Activated naive CD8-positive, alpha-beta T cell treated with anti-CD3 and anti-CD28 coated beads, Interleukin-2, amount 10 ng/mL, durations not matched to agents 7 days and 5 days (primary cell): ENCODE data around the gene BCL2. TPM values are rescaled to one million over a fixed set of nuclear protein-coding genes. Genes with fewer than 3 reads are reported as not detected.
A peak's percentile ranks its signal among the peaks of the same experiment; 100 is the strongest.
"Not testable (repeated sequence)": the region's sequence is repeated elsewhere in the genome, so short reads cannot be mapped to it uniquely, and the experiment has no call there.

Source experiments
- ATAC-seq: fragments of 150-1000 bp; cut with Tn5 transposase; one replicate; pipeline ENCODE4 v1.10.0; 2021; ENCODE audit warnings: low read depth, moderate library complexity
- POLR2A ChIA-PET: fragments of 350-600 bp; sonication (Branson Sonifier 250); formaldehyde crosslinking; loops from one replicate; lab custom pipeline; 2021; ENCODE audit warnings: antibody characterized with exemption; lab: Charles Lee
- DNase-seq: peaks from one replicate; pipeline ENCODE4 v3.0.0; 2021
- H3K27ac Mint-ChIP-seq: one replicate; pipeline ENCODE4 v1.8.0; 2022; ENCODE audit warnings: mild to moderate bottlenecking, mixed read lengths
- H3K27me3 Mint-ChIP-seq: one replicate; pipeline ENCODE4 v1.8.0; 2022; ENCODE audit warnings: mild to moderate bottlenecking, moderate library complexity, mixed read lengths
- H3K36me3 Mint-ChIP-seq: one replicate; pipeline ENCODE4 v1.8.0; 2021; ENCODE audit warnings: mild to moderate bottlenecking, mixed read lengths
- H3K4me1 Mint-ChIP-seq: one replicate; pipeline ENCODE4 v1.8.0; 2021; ENCODE audit warnings: mixed read lengths
- H3K4me3 Mint-ChIP-seq: one replicate; pipeline ENCODE4 v1.8.0; 2022; ENCODE audit warnings: mild to moderate bottlenecking, moderate library complexity, mixed read lengths
- H3K9me3 Mint-ChIP-seq: one replicate; pipeline ENCODE4 v1.8.0; 2021; ENCODE audit warnings: mixed read lengths
- total RNA-seq, 2 experiments: library from RNA; stranded (reverse); gene quantifications; one replicate each; pipeline ENCODE4 v1.2.3, GENCODE V29; 2021

BCL2 gene
- total RNA-seq, 2 experiments from 2014 or later: 121 to 128 TPM

DNA sequence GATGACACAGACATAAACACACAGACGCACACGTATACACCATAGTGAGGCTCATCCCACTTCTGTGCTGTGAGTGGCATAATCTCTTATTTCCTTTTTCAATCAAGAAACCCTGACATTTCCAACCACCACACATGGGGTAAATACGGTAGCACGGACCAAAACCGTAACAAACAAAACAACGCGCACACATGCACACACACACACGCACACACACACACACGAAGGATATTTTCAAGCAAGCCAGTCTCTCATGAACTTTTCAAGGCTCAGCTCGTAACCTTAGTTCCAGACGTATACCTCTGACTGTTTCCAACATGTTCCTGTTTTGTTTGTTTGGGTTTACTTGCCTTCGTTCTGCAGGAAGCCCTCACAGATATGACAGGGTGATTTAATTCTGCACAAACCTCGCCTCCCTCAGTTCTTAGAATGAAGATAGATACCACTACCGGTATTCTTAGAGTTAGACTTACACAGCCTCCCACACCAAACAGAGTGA, 119.8 kb downstream of the BCL2 start:
- no peak overlapping the region for H3K27ac Mint-ChIP-seq
- H3K27me3 Mint-ChIP-seq: no peaks in the 10 kb centered on the region
- H3K4me3 Mint-ChIP-seq: no peak overlapping the region
- peak; percentile 87 for ATAC-seq
- no peak for DNase-seq
- peaks cover 30% of the 10 kb centered on the region for H3K36me3 Mint-ChIP-seq
- no peaks in the 10 kb centered on the region for H3K9me3 Mint-ChIP-seq
- POLR2A ChIA-PET: interaction anchor here (0.6 to 2.2 kb wide), 11 partner anchors 11 to 122 kb away, joined by 3 to 53 read pairs (median 4); partner anchors contain the start of gene BCL2
- peaks cover 34% of the 10 kb centered on the region for H3K4me1 Mint-ChIP-seq

- no peak overlapping the region for H3K27ac Mint-ChIP-seq
- DNase-seq (no peak), ATAC-seq (no peak)
- H3K36me3 Mint-ChIP-seq: peaks cover 23% of the 10 kb centered on the region
- no peak overlapping the region for H3K4me3 Mint-ChIP-seq
- H3K9me3 Mint-ChIP-seq: no peaks in the 10 kb centered on the region
- POLR2A ChIA-PET: interaction anchor here (0.6 to 2.2 kb wide), 9 partner anchors 11 to 123 kb away, joined by 3 to 53 read pairs (median 6); partner anchors contain the start of gene BCL2
- H3K4me1 Mint-ChIP-seq: peaks cover 27% of the 10 kb centered on the region
- H3K27me3 Mint-ChIP-seq: no peaks in the 10 kb centered on the region
Measured at GRCh38 chr18:63198868-63199742, 120.5 kb downstream of the BCL2 start.

- Mint-ChIP-seq H3K4me1 (peaks cover 23% of the 10 kb centered on the region), H3K36me3 (peaks cover 20% of the 10 kb centered on the region), H3K27ac (no peak overlapping the region), H3K9me3 (peaks cover 1% of the 10 kb centered on the region), H3K27me3 (no peaks in the 10 kb centered on the region), H3K4me3 (no peak overlapping the region)
- DNase-seq (no peak), ATAC-seq (no peak)
- POLR2A ChIA-PET: interaction anchor here (0.6 to 3.0 kb wide), 15 partner anchors 8 to 121 kb away, joined by 3 to 26 read pairs (median 9); partner anchors contain the start of gene BCL2
Measured at GRCh38 chr18:63198098-63198760, 121.3 kb downstream of the BCL2 start.

DNA sequence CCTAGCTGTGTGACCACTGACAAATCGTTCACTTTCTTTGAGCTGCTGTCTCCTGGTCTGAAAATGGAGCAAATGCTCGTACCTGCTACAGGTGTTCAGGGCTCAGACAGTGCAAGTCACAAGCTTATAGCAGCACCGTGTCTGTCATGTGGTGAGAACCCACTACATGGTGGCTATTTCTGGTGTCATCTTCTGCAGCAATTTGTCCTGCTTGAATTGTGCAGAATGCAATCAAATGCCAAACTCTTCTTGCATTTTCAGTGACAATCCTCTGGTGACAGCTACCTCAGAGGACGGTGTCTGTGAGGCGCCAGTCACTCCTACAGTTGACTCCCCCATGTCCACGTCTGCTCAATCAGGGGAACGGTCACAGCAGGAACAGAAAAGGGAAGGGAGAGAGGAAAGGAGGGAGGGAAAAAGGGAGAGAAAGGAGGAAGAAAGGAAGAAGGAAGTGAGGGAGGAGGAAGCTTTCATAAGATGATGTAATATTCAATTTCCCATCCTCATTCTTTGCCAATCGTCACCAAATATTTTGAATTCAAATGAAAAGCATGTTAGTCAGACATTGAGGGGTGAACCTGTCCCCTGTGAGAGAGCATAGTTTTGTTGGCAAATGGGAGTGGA, 122.2 kb downstream of the BCL2 start:
- peaks cover 21% of the 10 kb centered on the region for H3K36me3 Mint-ChIP-seq
- H3K27me3 Mint-ChIP-seq: no peaks in the 10 kb centered on the region
- DNase-seq (no peak), ATAC-seq (peak; percentile 21)
- H3K4me1 Mint-ChIP-seq: peaks cover 24% of the 10 kb centered on the region
- H3K9me3 Mint-ChIP-seq: peaks cover 2% of the 10 kb centered on the region
- H3K27ac Mint-ChIP-seq: no peak overlapping the region
- POLR2A ChIA-PET: interaction anchor here (0.8 to 3.0 kb wide), 18 partner anchors 9 to 123 kb away, joined by 3 to 26 read pairs (median 8); partner anchors contain the start of gene BCL2
- no peak overlapping the region for H3K4me3 Mint-ChIP-seq

GRCh38 chr18:63195326-63196159, 124.0 kb downstream of the BCL2 start:
- Mint-ChIP-seq H3K36me3 (peaks cover 23% of the 10 kb centered on the region), H3K4me1 (peaks cover 23% of the 10 kb centered on the region), H3K9me3 (peaks cover 2% of the 10 kb centered on the region), H3K27me3 (no peaks in the 10 kb centered on the region), H3K27ac (no peak overlapping the region), H3K4me3 (no peak overlapping the region)
- DNase-seq (no peak), ATAC-seq (no peak)
- POLR2A ChIA-PET: interaction anchor here (0.6 to 3.0 kb wide), 12 partner anchors 10 to 125 kb away, joined by 3 to 26 read pairs (median 8); partner anchors contain the start of gene BCL2

- Mint-ChIP-seq H3K9me3 (peaks cover 2% of the 10 kb centered on the region), H3K4me1 (peaks cover 38% of the 10 kb centered on the region), H3K4me3 (no peak overlapping the region), H3K36me3 (peaks cover 29% of the 10 kb centered on the region), H3K27me3 (no peaks in the 10 kb centered on the region), H3K27ac (peak overlapping the region; percentile 46)
- POLR2A ChIA-PET: no interaction called here
- DNase-seq: no peak
- no peak for ATAC-seq
Measured at GRCh38 chr18:63192885-63193349, 126.7 kb downstream of the BCL2 start.

DNA sequence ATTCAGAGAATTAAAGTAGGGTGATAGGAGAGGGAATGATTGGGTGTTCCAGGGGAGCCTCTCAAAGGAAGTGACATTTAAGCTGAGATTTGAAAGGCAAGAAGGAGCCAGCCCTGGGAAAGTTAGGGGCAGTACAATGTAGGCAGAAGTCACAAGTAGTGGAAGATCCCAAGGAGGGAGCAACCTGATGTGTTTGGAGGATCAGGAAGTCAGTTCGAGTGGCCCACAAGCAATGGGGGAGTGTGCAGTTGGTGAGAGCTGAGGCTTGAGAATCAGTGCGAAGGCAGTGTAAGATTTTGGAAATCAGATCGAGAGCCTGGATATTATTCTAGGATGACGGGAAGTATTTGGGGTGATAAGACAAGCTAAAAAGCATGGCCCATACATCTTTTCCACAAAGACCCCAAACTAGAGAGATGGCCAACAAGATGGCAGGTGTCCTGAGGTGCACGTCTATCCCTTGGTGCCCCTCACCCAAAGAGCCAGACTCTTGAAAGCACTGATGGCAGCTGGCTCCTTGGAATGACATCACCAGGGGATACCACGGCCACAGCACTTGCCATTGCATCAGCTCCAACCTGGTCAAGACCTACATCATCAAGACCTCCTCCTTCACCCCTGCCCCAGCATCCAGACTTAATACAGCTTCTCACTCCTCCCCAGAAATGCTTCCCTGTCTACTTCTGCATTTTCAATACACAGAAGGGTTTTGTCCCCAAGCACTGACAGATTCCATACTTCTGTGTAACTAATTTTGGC, 127.3 kb downstream of the BCL2 start:
- ATAC-seq (no peak), DNase-seq (no peak)
- POLR2A ChIA-PET: no interaction called here
- H3K4me3 Mint-ChIP-seq: no peak overlapping the region
- H3K36me3 Mint-ChIP-seq: peaks cover 33% of the 10 kb centered on the region
- H3K9me3 Mint-ChIP-seq: peaks cover 2% of the 10 kb centered on the region
- peaks cover 44% of the 10 kb centered on the region for H3K4me1 Mint-ChIP-seq
- H3K27ac Mint-ChIP-seq: peak overlapping the region; percentile 46
- no peaks in the 10 kb centered on the region for H3K27me3 Mint-ChIP-seq

DNA sequence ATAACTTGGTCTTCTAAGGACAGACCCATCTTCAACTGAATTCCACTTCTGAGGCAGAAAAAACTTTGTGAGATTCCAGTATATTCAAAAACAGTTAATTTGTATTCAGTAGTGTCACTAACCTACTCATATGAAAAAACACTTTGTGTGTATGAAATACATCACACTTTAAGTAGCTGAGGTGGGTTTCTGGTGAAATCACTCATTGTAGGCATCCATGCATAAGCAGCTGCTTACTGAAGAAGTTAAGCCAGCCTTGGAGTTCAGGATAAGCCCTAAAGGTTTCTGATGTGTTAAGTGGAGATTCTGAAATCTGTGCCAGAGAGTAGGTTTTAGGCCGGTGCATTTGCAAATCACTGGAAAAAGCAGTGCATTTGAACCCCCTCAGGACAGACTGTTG, 128.2 kb downstream of the BCL2 start:
- ATAC-seq: no peak
- H3K36me3 Mint-ChIP-seq: peaks cover 35% of the 10 kb centered on the region
- peaks cover 51% of the 10 kb centered on the region for H3K4me1 Mint-ChIP-seq
- no peak for DNase-seq
- H3K27ac Mint-ChIP-seq: no peak overlapping the region
- no peak overlapping the region for H3K4me3 Mint-ChIP-seq
- no peaks in the 10 kb centered on the region for H3K27me3 Mint-ChIP-seq
- POLR2A ChIA-PET: no interaction called here
- H3K9me3 Mint-ChIP-seq: peaks cover 2% of the 10 kb centered on the region

- H3K27me3 Mint-ChIP-seq, H3K27ac Mint-ChIP-seq, ATAC-seq, POLR2A ChIA-PET, H3K4me3 Mint-ChIP-seq, H3K9me3 Mint-ChIP-seq, DNase-seq: not testable (repeated sequence)
- Mint-ChIP-seq H3K4me1 (peaks cover 53% of the 10 kb centered on the region), H3K36me3 (peaks cover 37% of the 10 kb centered on the region)
Measured at GRCh38 chr18:63190838-63191237, 128.7 kb downstream of the BCL2 start.

- no peak for ATAC-seq
- H3K4me3 Mint-ChIP-seq: no peak overlapping the region
Measured at GRCh38 chr18:63189817-63190216, 129.8 kb downstream of the BCL2 start.

GRCh38 chr18:63189041-63189440, 130.5 kb downstream of the BCL2 start:
- no peak overlapping the region for H3K4me3 Mint-ChIP-seq
- H3K4me1 Mint-ChIP-seq: peaks cover 57% of the 10 kb centered on the region
- peaks cover 39% of the 10 kb centered on the region for H3K36me3 Mint-ChIP-seq
- H3K27me3 Mint-ChIP-seq: no peaks in the 10 kb centered on the region
- peaks cover 2% of the 10 kb centered on the region for H3K9me3 Mint-ChIP-seq
- no peak for DNase-seq
- POLR2A ChIA-PET: no interaction called here
- ATAC-seq: no peak
- peak overlapping the region; percentile 19 for H3K27ac Mint-ChIP-seq

More at GRCh38 chr18:63189817-63190216, 129.8 kb downstream of the BCL2 start:
- DNase-seq: no peak
- POLR2A ChIA-PET: no interaction called here
- Mint-ChIP-seq H3K4me1 (peaks cover 56% of the 10 kb centered on the region), H3K27me3 (no peaks in the 10 kb centered on the region), H3K9me3 (peaks cover 2% of the 10 kb centered on the region), H3K27ac (no peak overlapping the region), H3K36me3 (peaks cover 39% of the 10 kb centered on the region)
